Gastrocnemius medialis (tissue), 4 donors: ENCODE measurements around the gene HDAC6. TPM values are rescaled to one million over a fixed set of nuclear protein-coding genes. Genes with fewer than 3 reads are reported as not detected.

Experiments used
- ATAC-seq, 2 donors: fragments of 150-250 bp; one replicate each; pipeline ENCODE4 v1.9.1; 2016
- DNase-seq, 2 donors: peaks; one replicate each; pipeline ENCODE4 v3.0.0-alpha.2; 2019
- H3K27ac ChIP-seq, 4 donors: fragments of 200-600 bp; sonication (generic); 1 replicate in 1 of 4; 2 replicates in 3 of 4; pipeline ENCODE4 v1.5.1; 2016 to 2018; ENCODE audit warnings: mild to moderate bottlenecking in 2 of 4, moderate library complexity in 1 of 4
- H3K27me3 ChIP-seq, 3 donors: fragments of 200-600 bp; sonication (generic) in 2 of 3; 1 replicate in 1 of 3; 2 replicates in 2 of 3; pipeline versions ENCODE4 v1.5.1 to v1.6.0; 2016 to 2019; ENCODE audit warnings: mild to moderate bottlenecking in 1 of 3, moderate library complexity in 1 of 3
- H3K36me3 ChIP-seq, 2 donors: fragments of 200-600 bp; sonication (generic) in 1 of 2; one replicate each; pipeline ENCODE4 v1.5.1; 2017 to 2018
- H3K4me1 ChIP-seq, 2 donors: fragments of 200-600 bp; sonication (generic) in 1 of 2; one replicate each; pipeline ENCODE4 v1.5.1; 2016 to 2017; ENCODE audit warnings: mild to moderate bottlenecking in 2 of 2
- H3K4me3 ChIP-seq, 4 donors: fragments of 200-600 bp; sonication (generic) in 3 of 4; 1 replicate in 1 of 4; 2 replicates in 3 of 4; pipeline ENCODE4 v1.5.1; 2016 to 2019; ENCODE audit warnings: mild to moderate bottlenecking in 2 of 4
- H3K9me3 ChIP-seq, 3 donors: fragments of 200-600 bp; sonication (generic) in 2 of 3; 1 replicate in 1 of 3; 2 replicates in 2 of 3; pipeline ENCODE4 v1.5.1; 2016 to 2019
- POLR2A ChIP-seq, 2 donors: fragments of 450-650 bp; IDR thresholded peaks; one replicate each; pipeline ENCODE4 v1.6.1; 2017; ENCODE audit warnings: antibody characterized with exemption in 2 of 2, mild to moderate bottlenecking in 2 of 2, moderate library complexity in 2 of 2
- in situ Hi-C, 4 donors: fragments of 200-750 bp; cut with MboI; loops; one replicate each; pipeline versions ENCODE4 v1.15.0 to v1.8.0; 2017; ENCODE audit warnings: low sequenced_read_pairs in 4 of 4
- intact Hi-C: fragments of 100-400 bp; cut with DNase I; formaldehyde crosslinking; loops from one replicate; pipeline ENCODE4 v1.15.1; 2023; ENCODE audit warnings: low total_unique reads
- total RNA-seq, 4 donors: library from RNA; depleted of rRNA; stranded (reverse); fragments of >200 nt; gene quantifications; one replicate each; pipeline versions ENCODE4 v1.1.0 to v1.2.3, GENCODE V29; 2016
- TF ChIP-seq, protein P1 (sequence below), 5 experiments: fragments of 450-650 bp in 3 of 5; fragments of 200-600 bp in 2 of 5; sonication (generic) in 2 of 5; IDR thresholded peaks in 4 of 5; conservative IDR thresholded peaks in 1 of 5; 1 replicate in 4 of 5; 2 replicates in 1 of 5; pipeline ENCODE4 v1.5.1; 2016 to 2019; ENCODE audit warnings: antibody characterized with exemption in 5 of 5, mild to moderate bottlenecking in 3 of 5, moderate library complexity in 3 of 5

The HDAC6 gene
- total RNA-seq, 4 donors from 2014 or later, result 38.2 to 92.2 (median 61.3) TPM

DNA sequence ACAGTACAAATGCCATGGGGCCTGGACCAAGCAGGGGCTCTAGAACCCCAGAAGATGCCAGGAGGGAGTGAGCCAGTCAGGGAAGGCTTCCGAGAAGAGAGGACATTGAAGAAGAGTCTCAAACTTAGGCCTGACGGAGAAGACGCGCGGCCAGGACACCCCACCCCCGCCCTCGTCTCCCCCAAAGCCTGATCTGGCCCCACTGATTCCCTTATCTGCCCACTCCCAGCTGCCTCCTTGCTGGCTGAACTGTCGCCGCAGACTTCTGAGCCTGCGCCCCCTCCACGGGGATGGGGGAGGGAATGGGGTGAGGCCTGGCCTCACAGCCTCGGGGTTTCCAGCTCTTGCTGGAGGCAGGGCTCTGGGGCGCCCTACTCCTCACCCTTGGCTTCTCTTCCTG, 19.1 kb upstream of the HDAC6 start:
- ATAC-seq (no peak), DNase-seq (no peak)
- in situ Hi-C loops (no loop called here), intact Hi-C loops (no loop called here)
- H3K4me1 ChIP-seq, result no peaks in the 10 kb centered on the region
- no peaks in the 10 kb centered on the region for H3K9me3 ChIP-seq
- H3K36me3 ChIP-seq, result no peaks in the 10 kb centered on the region
- no peaks in the 10 kb centered on the region for H3K27me3 ChIP-seq
- no peak overlapping the region for H3K4me3 ChIP-seq
- H3K27ac ChIP-seq, result no peak overlapping the region
- no peak for TF ChIP-seq POLR2A (IDR thresholded peaks at IDR 0.05)
- TF ChIP-seq, protein P1, sequence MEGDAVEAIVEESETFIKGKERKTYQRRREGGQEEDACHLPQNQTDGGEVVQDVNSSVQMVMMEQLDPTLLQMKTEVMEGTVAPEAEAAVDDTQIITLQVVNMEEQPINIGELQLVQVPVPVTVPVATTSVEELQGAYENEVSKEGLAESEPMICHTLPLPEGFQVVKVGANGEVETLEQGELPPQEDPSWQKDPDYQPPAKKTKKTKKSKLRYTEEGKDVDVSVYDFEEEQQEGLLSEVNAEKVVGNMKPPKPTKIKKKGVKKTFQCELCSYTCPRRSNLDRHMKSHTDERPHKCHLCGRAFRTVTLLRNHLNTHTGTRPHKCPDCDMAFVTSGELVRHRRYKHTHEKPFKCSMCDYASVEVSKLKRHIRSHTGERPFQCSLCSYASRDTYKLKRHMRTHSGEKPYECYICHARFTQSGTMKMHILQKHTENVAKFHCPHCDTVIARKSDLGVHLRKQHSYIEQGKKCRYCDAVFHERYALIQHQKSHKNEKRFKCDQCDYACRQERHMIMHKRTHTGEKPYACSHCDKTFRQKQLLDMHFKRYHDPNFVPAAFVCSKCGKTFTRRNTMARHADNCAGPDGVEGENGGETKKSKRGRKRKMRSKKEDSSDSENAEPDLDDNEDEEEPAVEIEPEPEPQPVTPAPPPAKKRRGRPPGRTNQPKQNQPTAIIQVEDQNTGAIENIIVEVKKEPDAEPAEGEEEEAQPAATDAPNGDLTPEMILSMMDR (IDR thresholded peaks at IDR 0.05 in 4 of 5, conservative IDR thresholded peaks at IDR 0.05 in 1 of 5), result no peak

- no peak overlapping the region for H3K4me3 ChIP-seq
- ATAC-seq, result no peak
- H3K36me3 ChIP-seq, result no peaks in the 10 kb centered on the region
- H3K27me3 ChIP-seq, result no peaks in the 10 kb centered on the region
- no peaks in the 10 kb centered on the region for H3K4me1 ChIP-seq
- in situ Hi-C loops (no loop called here), intact Hi-C loops (no loop called here)
- no peaks in the 10 kb centered on the region for H3K9me3 ChIP-seq
- no peak for DNase-seq
- H3K27ac ChIP-seq, result no peak overlapping the region
- no peak for TF ChIP-seq POLR2A (IDR thresholded peaks at IDR 0.05)
- TF ChIP-seq, protein P1 (IDR thresholded peaks at IDR 0.05 in 4 of 5, conservative IDR thresholded peaks at IDR 0.05 in 1 of 5), result no peak
These were observed 17.1 kb upstream of the HDAC6 start for GRCh38 chrX:48784726-48785125.

DNA sequence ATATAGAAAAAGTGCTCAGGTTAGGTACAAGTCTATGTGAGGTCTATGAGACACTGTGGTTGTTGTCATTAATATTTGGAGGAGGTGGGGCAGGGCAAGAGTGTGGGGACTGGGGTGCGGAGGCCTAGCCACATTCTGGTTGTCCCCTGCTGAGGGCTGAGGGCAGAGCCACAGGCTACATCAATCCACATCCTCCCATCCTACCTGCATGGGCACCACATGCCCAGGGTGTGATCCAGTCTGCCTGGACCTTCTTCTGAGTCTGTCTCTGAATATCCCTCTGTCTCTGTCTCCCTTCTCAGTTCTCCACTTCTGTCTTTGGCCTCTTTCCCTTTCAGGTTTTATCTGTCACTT, 16.7 kb upstream of the HDAC6 start:
- intact Hi-C loops, result no loop called here
- DNase-seq (no peak), ATAC-seq (no peak)
- Histone ChIP-seq H3K9me3 (no peaks in the 10 kb centered on the region), H3K4me1 (no peaks in the 10 kb centered on the region), H3K27me3 (no peaks in the 10 kb centered on the region), H3K27ac (no peak overlapping the region), H3K36me3 (no peaks in the 10 kb centered on the region), H3K4me3 (no peak overlapping the region)
- no peak for TF ChIP-seq POLR2A (IDR thresholded peaks at IDR 0.05)
- TF ChIP-seq, protein P1 (IDR thresholded peaks at IDR 0.05 in 4 of 5, conservative IDR thresholded peaks at IDR 0.05 in 1 of 5), result no peak
- in situ Hi-C loops, result no loop called here

- in situ Hi-C loops, result no loop called here
- ATAC-seq, result no peak
- intact Hi-C loops, result no loop called here
These were observed 16.2 kb upstream of the HDAC6 start for GRCh38 chrX:48785540-48786214.

More at GRCh38 chrX:48785540-48786214, 16.2 kb upstream of the HDAC6 start:
- Histone ChIP-seq H3K27me3 (no peaks in the 10 kb centered on the region), H3K4me1 (no peaks in the 10 kb centered on the region), H3K4me3 (no peak overlapping the region), H3K27ac (no peak overlapping the region), H3K36me3 (no peaks in the 10 kb centered on the region), H3K9me3 (no peaks in the 10 kb centered on the region)
- TF ChIP-seq POLR2A (IDR thresholded peaks at IDR 0.05), result no peak
- TF ChIP-seq, protein P1 (IDR thresholded peaks at IDR 0.05 in 4 of 5, conservative IDR thresholded peaks at IDR 0.05 in 1 of 5), result no peak
- DNase-seq, result no peak
